HG03196 (cell line): Measurements from ENCODE around the gene JADE3.

Experiments used
- ATAC-seq: cut with Tn5 transposase; IDR thresholded peaks from one replicate; pipeline ENCODE4 v1.9.1; 2021; ENCODE audit not compliant: unreplicated experiment

JADE3 gene

DNA sequence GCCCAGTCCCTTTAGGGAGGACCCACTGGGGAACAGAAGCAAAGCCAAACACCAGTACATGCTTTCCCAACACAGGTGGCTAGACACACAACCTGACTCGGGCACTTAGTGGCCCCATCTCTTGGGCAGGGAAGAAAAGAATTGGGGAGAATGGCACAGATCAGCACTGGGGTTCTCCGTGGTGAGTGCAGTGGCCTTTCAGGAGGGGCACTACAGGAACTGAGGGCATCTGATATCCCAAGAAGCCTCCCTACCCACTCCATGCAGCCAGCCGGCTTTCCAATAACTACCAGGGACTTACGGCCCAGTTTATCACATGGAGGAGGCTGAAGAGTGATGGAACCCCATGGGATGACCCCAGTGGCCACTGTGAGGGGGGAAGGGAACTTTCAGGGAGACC lies 189.0 kb downstream of the JADE3 start:
- ATAC-seq: no peak
